Measurements from ENCODE around the gene MYH7B. TPM values are rescaled to one million over a fixed set of nuclear protein-coding genes. Genes with fewer than 3 reads are reported as not detected.

The MYH7B gene
- total RNA-seq, 1 donor from 2014 or later: 1.2 TPM

DNA sequence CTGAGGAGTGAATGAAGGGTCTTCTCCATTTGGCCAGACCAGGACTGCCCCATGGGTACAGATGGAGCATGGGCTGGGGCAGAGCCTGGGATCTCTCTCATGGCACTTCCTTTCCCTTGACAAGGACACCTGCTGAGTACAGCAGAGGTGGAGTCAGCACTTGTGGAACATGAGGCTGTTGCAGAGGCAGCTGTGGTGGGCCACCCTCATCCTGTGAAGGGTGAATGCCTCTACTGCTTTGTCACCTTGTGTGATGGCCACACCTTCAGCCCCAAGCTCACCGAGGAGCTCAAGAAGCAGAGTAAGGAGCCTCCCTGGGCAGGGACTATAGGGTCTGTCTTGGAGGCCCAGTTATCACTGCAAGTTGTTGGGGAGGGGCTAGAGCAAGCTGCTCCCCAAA, 29.7 kb upstream of the MYH7B start:
- H3K4me3 Mint-ChIP-seq: no peak overlapping the region
- H3K27ac Mint-ChIP-seq: no peak overlapping the region
- TF ChIP-seq, protein P1, sequence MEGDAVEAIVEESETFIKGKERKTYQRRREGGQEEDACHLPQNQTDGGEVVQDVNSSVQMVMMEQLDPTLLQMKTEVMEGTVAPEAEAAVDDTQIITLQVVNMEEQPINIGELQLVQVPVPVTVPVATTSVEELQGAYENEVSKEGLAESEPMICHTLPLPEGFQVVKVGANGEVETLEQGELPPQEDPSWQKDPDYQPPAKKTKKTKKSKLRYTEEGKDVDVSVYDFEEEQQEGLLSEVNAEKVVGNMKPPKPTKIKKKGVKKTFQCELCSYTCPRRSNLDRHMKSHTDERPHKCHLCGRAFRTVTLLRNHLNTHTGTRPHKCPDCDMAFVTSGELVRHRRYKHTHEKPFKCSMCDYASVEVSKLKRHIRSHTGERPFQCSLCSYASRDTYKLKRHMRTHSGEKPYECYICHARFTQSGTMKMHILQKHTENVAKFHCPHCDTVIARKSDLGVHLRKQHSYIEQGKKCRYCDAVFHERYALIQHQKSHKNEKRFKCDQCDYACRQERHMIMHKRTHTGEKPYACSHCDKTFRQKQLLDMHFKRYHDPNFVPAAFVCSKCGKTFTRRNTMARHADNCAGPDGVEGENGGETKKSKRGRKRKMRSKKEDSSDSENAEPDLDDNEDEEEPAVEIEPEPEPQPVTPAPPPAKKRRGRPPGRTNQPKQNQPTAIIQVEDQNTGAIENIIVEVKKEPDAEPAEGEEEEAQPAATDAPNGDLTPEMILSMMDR (conservative IDR thresholded peaks at IDR 0.05): no peak
- no peak for DNase-seq (ENCODE audit: extremely low spot score, unreplicated experiment)
- H3K9me3 Mint-ChIP-seq: no peaks in the 10 kb centered on the region
- H3K4me1 Mint-ChIP-seq (ENCODE audit: unreplicated experiment): peaks cover 4% of the 10 kb centered on the region
- peaks cover 47% of the 10 kb centered on the region for H3K36me3 Mint-ChIP-seq
- H3K27me3 Mint-ChIP-seq: no peaks in the 10 kb centered on the region

DNA sequence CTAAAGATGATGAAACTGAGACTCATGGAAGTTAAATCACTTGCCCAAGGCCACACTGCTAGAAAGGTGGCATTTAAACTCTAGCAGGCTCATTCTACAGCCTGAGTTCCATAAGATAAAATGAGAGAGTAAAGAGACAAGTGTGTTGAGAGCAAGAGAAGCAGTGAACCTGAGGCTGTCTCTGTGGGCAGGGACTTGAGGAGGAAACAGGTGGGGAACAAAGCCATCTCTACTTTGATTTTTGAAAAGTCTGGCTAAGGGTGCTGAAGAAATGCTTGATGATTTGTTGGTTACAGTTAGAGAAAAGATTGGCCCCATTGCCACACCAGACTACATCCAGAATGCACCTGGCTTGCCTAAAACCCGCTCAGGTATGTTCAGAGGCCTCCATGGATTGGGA, 29.1 kb upstream of the MYH7B start:
- Mint-ChIP-seq H3K9me3 (no peaks in the 10 kb centered on the region), H3K4me3 (no peak overlapping the region), H3K27me3 (no peaks in the 10 kb centered on the region), H3K4me1 (ENCODE audit: unreplicated experiment) (peaks cover 4% of the 10 kb centered on the region), H3K27ac (peak overlapping the region; percentile 32), H3K36me3 (peaks cover 49% of the 10 kb centered on the region)
- TF ChIP-seq, protein P1 (conservative IDR thresholded peaks at IDR 0.05): no peak
- no peak for DNase-seq (ENCODE audit: extremely low spot score, unreplicated experiment)

DNA sequence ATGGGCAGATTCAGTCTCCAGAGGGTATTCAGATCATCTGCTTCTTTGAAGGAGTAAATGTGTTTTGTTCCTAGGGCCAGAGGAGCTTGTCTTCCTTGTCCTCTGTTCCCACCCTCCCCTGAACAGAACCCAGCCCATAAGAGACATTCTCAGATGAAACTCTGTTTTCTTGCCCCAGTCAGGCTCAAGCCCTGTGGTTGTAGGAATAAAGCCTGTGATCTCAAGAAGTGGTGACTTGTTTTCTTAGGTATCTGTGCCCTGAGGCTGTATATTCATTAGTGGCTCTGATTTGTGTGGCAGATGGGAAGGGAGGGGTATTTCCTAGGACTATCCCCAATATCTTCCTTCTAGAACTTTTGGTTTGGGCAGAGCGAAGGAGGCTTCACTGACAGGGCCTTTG, 27.9 kb upstream of the MYH7B start:
- H3K4me3 Mint-ChIP-seq: no peak overlapping the region
- peaks cover 51% of the 10 kb centered on the region for H3K36me3 Mint-ChIP-seq

DNA sequence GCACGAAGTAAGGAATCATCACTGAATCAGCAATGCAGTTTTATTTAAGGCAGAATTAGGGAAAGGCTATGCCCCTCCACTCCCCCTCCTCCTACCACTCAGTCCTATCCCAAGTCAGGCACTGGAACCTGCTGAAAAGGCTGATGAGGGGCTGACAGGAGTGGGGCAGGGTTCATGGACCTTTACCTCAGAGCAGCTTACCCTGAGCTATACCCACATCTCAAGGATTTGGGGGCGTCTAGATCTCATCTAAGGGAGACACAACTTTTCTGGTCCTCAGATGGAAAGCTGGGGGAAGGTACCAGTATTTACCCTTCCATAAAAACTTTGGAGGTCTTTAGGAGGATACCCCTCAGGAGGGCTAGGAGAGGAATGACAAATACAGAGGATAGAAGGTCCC, 27.3 kb upstream of the MYH7B start:
- Mint-ChIP-seq H3K9me3 (no peaks in the 10 kb centered on the region), H3K27ac (peak overlapping the region; percentile 71), H3K36me3 (peaks cover 53% of the 10 kb centered on the region), H3K27me3 (no peaks in the 10 kb centered on the region), H3K4me3 (no peak overlapping the region), H3K4me1 (ENCODE audit: unreplicated experiment) (peaks cover 4% of the 10 kb centered on the region)
- TF ChIP-seq, protein P1 (conservative IDR thresholded peaks at IDR 0.05): no peak
- no peak for DNase-seq (ENCODE audit: extremely low spot score, unreplicated experiment)

More for the DNA sequence above, 27.9 kb upstream of the MYH7B start:
- Mint-ChIP-seq H3K27ac (peak overlapping the region; percentile 71), H3K4me1 (ENCODE audit: unreplicated experiment) (peaks cover 4% of the 10 kb centered on the region), H3K9me3 (no peaks in the 10 kb centered on the region), H3K27me3 (no peaks in the 10 kb centered on the region)
- TF ChIP-seq, protein P1 (conservative IDR thresholded peaks at IDR 0.05): no peak
- DNase-seq (ENCODE audit: extremely low spot score, unreplicated experiment): no peak

GRCh38 chr20:34931771-34932170, 23.9 kb upstream of the MYH7B start:
- Mint-ChIP-seq H3K36me3 (peaks cover 43% of the 10 kb centered on the region), H3K4me1 (ENCODE audit: unreplicated experiment) (no peaks in the 10 kb centered on the region), H3K4me3 (no peak overlapping the region), H3K27ac (no peak overlapping the region), H3K9me3 (no peaks in the 10 kb centered on the region), H3K27me3 (no peaks in the 10 kb centered on the region)
- no peak for DNase-seq (ENCODE audit: extremely low spot score, unreplicated experiment)
- TF ChIP-seq, protein P1 (conservative IDR thresholded peaks at IDR 0.05): no peak
